Measurements from ENCODE around the gene LIMS1.
A peak's percentile ranks its signal among the peaks of the same experiment; 100 is the strongest.

LIMS1 gene

DNA sequence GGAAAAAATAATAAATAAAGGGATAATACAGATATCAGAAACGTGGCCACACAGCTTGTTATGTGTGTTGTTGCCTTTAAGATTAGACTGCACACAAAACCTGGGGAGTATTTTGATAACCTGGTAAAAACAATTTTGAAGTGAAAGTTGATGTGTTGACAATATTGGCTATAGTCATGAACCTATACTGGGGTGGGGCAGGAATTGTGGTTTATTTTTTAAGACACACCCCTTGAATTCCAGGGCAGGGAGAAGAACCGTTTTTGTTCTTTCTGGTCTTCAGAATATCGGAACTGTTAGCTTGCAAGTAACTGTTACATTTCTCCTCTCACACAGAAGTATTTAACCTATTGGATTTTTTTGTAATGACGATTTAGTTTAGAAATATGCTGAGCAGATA is 80.4 kb downstream of the LIMS1 start:
- DNase-seq (ENCODE audit: low read depth in 2 of 2): no peak

DNA sequence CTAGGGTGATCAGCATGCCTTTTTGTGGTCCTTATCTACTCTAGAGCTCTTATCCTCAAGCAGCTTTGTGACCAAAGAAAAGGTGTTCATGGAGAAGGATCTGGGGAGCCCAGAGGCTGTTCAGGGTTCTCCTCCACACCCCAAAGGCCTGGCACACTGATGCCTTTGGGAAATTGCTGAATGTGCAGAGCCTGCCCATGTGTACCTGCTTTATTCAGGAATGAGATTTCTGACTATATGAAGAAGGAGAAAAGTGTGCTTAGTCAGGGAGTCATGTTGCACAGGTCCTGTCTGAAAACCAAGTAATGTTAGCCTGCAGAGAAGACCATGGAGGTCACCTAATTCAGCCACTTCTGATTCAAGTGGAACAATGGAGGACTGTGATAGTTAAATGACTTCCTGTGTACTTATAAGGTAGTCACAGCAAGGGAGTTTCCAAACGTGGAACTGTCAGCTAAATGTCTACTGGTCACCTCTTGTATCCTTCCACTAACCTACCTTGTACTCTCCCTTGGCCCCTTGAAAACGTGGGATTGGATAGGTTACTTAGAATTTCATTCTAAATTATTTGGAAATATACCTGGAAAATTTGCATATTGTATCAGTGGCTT is 81.3 kb downstream of the LIMS1 start:
- DNase-seq (ENCODE audit: low read depth in 2 of 2): no peak

GRCh38 chr2:108616318-108616717 is 82.0 kb downstream of the LIMS1 start:
- no peak for DNase-seq (ENCODE audit: low read depth in 2 of 2)

GRCh38 chr2:108616751-108617161 is 82.5 kb downstream of the LIMS1 start:
- no peak for DNase-seq (ENCODE audit: low read depth in 2 of 2)

GRCh38 chr2:108617617-108618016 is 83.3 kb downstream of the LIMS1 start:
- DNase-seq (ENCODE audit: low read depth in 2 of 2): no peak

GRCh38 chr2:108619925-108620620 is 85.8 kb downstream of the LIMS1 start:
- DNase-seq (ENCODE audit: low read depth in 2 of 2): no peak

GRCh38 chr2:108620656-108621055 is 86.4 kb downstream of the LIMS1 start:
- DNase-seq (ENCODE audit: low read depth in 2 of 2): no peak

DNA sequence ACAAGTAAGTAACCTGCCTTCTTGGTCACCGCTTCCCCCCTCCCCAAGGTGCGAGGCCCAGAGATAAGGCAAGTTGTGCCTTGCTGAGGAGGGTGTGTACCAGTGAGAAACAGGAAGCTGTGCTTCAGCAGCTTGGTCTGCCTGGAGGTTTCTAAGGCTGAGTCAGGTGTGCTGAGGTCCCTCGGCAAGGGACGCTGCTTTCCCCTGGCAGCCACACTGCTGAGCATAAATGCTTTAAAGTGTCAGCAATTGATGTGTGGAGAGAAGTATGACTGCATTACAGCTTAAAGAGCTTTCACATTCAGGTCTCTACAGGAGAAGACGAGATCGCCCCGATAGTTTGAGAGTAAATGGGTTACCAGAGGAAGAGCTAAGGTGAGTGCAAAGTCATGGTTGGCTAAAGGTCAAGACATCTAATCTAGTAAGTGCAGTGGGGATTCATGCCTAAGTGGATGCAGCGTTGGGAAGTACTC is 86.9 kb downstream of the LIMS1 start:
- DNase-seq (ENCODE audit: low read depth in 2 of 2): peak; percentile 49 to 55

DNA sequence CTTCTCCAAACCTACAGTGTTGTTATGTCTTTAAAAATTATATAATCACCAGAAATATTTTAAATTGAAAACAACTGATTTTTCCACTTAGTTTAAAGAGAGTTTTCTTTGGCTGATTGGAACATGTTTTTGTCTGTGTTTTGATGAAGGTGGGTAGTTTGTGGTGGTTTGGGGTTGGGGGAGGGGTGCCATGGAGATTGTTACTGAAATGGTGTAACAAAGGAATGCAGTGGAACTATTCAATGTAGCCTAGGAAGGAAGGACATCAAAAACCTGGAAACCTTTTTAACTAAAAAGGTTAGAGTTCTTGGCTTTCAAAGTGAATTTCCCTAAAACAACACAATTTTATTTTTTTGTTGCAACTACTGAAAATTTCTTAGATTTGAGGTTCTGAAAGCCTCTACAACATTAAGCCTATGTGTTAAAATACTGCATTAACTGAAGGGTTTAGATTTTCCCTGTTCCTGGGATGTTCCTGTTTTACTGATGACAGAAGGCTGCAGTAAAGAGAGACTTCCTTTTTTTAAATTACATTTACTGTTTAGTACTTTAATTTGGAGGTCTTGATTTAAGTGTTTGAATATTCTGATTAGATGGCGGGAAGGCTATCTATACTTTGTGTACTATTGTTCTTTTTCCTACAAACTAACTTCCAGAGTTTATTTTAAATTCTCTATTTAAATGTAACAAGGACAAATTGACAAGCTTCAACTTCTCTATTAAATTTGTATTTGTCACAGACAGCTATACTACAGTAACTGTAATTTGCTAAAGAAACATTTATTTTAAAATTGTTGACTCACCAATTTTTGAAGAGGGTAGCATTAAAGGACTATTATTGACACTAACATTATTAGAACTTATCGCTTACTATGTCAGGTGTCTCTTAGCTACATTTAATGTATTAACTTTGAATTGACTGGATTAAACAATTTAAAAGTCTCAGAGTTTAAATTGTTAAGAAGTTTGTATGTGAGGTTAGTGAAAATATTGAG is 87.7 kb downstream of the LIMS1 start:
- no peak for DNase-seq (ENCODE audit: low read depth in 2 of 2)

GRCh38 chr2:108623616-108624015 is 89.3 kb downstream of the LIMS1 start:
- no peak for DNase-seq (ENCODE audit: low read depth in 2 of 2)

DNA sequence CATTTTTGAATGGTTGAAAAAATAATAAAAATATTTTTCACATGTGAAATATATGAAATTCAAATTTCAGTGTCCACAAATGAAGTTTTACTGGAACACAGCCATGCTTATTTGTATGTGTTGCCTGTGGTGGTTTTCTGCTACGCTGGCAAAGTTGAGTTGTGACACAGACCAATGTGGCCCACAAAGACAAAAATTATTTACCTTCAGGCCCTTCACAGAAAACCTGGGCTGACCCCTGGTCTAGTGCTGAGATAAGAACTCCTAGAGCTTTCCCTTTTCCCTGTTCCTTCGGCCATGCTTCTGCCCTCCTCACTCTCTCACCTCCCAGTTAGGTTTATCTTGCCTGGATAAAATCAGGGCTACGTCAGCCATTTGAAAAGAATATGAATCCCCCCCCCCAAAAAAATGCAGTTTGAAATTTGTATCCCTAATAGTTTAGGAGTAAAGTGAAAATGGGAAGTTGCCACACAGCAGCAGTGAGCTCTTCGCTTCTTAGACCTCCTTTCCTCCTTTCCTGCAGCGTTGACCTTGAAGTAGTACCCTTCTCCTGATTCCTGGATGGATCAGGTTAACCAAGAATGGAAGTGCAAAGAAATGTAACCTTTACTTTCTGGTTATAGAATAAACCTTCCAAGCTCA is 91.0 kb downstream of the LIMS1 start:
- no peak for DNase-seq (ENCODE audit: low read depth in 2 of 2)

DNA sequence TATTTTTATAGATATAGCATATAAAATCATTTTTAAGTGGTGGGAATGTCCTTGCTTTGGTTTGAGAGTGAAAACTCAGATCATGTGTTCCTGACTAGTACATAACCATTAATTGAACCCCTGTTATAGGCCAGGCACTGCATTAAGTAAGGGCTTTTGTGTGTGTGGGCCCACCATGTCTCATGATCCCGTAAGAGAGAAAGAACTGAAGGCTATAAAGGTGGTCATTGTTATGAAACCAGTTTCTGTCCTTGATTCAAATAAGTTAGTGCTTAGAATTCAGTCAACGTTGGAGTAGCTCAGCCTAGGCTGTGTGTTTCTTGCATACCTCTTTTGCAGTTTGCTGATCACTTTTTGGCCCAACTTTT is 91.5 kb downstream of the LIMS1 start:
- DNase-seq (ENCODE audit: low read depth in 2 of 2): no peak

DNA sequence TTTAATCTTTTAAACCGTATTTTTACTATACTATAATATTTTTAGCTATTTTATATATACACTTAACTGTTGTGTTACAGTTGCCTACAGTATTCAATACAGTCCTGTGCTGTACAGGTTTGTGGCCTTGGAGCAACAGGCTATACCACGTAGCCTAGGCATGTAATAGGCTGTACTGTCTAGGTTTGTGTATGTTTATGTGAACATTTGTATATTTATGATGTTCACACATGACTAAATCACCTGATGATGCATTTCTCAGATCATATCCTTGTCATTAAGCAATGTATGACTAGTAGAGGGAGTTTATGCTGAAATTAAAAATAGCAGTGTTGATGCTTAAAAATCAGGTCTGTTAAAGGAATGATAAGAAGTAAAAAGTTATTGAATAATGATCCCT is 92.7 kb downstream of the LIMS1 start:
- no peak for DNase-seq (ENCODE audit: low read depth in 2 of 2)

GRCh38 chr2:108627911-108628567 is 93.8 kb downstream of the LIMS1 start:
- no peak for DNase-seq (ENCODE audit: low read depth in 2 of 2)

GRCh38 chr2:108628936-108629335 is 94.7 kb downstream of the LIMS1 start:
- DNase-seq (ENCODE audit: low read depth in 2 of 2): no peak

- no peak for DNase-seq (ENCODE audit: low read depth in 2 of 2)
Measured at GRCh38 chr2:108629417-108629816, 95.1 kb downstream of the LIMS1 start.

- DNase-seq (ENCODE audit: low read depth in 2 of 2): no peak
Measured at GRCh38 chr2:108630567-108631405, 96.5 kb downstream of the LIMS1 start.

GRCh38 chr2:108632332-108633160 is 98.3 kb downstream of the LIMS1 start:
- DNase-seq (ENCODE audit: low read depth in 2 of 2): no peak

- DNase-seq (ENCODE audit: low read depth in 2 of 2): no peak
Measured at GRCh38 chr2:108633409-108633808, 99.1 kb downstream of the LIMS1 start.

DNA sequence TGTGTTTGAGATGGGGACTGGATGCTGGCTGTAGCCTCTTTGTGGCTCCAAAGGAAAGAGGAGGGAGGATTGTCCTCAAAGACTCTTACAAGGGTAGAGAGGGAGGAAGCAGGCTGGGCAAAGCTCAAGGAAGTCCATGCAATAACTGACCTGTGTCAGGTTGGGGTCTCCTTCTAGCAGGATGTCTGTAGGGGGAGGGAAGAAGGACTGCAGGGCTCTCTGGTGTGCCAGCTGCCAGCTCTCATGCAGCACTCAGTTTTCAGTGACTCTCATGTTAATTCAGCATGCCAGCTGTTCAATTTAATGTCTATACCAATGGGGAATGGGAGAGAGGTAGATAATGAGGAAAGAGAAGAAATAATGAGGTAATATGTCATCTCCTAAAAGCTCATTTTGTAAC is 99.7 kb downstream of the LIMS1 start:
- DNase-seq (ENCODE audit: low read depth in 2 of 2): no peak
